UCSD-AML1 (cell line): Measurements from ENCODE around the gene GTF2F2.
A peak's percentile ranks its signal among the peaks of the same experiment; 100 is the strongest.

ENCODE experiments used
- DNase-seq: peaks from one replicate; lab custom pipeline; 2025; ENCODE audit not compliant: unreplicated experiment; lab: John Stamatoyannopoulos, UW

GTF2F2 gene, protein sequence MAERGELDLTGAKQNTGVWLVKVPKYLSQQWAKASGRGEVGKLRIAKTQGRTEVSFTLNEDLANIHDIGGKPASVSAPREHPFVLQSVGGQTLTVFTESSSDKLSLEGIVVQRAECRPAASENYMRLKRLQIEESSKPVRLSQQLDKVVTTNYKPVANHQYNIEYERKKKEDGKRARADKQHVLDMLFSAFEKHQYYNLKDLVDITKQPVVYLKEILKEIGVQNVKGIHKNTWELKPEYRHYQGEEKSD

GRCh38 chr13:45119991-45120864 lies at the start of gene GTF2F2:
GTF2F2 (plus strand) TSS chr13:45120510; CDS start chr13:45120656, 146 bp downstream.
- DNase-seq, result peak; percentile 90

GRCh38 chr13:45073809-45074208 lies 46.5 kb upstream of the GTF2F2 start:
- DNase-seq, result peak; percentile 48

- DNase-seq, result no peak
Observed at GRCh38 chr13:45074721-45075120, 45.6 kb upstream of the GTF2F2 start.

DNA sequence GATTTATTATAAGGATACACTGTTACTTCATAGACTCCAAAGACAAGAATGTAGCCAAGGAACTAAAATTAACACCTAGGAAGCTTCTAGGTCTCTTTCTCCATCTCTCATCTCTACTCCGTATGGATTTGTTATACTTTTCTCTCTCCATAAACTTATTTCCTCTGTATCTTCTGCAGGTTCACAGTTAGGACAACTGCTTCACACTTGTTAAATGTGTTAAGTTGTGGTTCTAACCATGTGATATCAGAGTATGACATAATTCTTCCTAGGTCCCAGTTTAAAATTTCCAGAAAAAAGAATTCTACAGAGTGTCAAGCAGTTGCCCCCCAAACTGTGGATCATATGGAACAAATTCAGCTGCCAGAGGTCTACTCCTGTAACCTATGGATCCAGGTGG lies 42.3 kb upstream of the GTF2F2 start:
- no peak for DNase-seq

DNA sequence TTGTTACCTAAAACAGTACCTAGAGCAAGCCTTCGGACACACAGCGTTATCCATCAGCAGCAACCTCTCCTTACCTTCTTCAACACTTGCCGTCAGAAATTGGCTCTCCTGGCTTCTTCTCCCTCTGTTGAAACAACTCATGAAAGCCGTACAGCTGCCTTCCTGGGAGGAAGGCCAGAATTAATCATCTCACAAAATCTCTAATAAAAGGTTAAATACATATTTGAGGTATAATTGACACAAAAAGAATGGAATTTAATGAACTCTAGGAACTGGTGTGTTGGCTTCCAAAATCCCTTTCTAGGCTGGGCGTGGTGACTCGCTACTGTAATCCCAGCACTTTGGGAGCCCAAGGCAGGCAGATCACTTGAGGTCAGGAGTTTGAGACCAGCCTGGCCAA lies 37.3 kb upstream of the GTF2F2 start:
- DNase-seq, result no peak

DNA sequence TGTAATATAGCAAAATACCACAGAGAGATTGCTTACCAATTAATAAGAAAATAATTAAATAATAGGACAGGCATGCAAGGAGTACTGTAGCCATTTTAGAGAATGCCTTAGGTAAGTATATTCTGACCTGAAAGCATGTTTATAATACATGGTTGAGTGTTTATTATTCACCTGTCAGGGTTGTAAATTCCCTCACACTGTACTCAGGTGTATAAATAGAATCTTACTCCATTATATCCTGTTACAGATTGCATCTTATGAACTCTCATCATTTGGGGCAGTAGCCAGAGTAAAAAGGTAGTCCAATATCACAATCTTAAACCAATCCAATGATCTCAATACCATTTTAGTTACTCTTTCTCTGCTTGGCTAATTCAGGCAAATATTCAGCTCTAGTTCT lies 35.8 kb upstream of the GTF2F2 start:
- DNase-seq, result no peak

DNA sequence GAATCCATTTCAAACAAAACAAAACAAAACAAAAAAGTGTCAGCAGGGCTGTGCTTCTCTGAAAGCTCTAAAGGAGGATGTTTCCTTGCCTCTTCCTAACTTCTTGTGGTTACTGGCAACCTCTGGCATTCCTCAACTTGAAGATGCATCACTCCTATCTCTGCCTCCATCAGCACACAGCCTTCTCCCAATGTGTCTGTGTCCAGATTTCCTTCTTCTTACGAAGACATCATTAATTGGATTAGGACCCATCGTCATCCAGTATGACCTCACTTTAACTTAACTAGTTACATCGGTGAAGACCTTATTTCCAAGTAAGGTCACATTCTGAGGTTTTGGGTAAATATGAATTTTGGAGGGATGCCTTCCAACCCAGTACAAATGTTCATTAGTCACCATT lies 33.8 kb upstream of the GTF2F2 start:
- no peak for DNase-seq

DNA sequence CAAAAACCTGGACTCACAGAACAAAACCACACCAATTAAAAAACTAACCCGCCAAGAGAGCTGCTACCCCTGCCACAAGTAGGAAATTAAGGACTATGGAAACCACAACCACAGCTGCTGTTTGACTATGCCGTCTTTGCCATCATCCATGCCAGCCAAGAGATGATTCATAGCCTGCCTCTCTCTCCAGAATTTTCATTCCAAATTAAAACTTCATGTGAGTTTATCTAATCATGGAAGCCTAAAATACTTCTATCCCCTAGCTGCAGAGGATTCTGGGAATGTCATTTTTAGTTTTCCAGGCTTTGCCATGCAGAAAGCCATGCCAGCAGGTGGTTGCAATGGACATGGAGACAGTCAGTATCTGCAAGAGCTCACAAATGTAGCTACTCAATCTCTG lies 27.6 kb upstream of the GTF2F2 start:
- no peak for DNase-seq

DNA sequence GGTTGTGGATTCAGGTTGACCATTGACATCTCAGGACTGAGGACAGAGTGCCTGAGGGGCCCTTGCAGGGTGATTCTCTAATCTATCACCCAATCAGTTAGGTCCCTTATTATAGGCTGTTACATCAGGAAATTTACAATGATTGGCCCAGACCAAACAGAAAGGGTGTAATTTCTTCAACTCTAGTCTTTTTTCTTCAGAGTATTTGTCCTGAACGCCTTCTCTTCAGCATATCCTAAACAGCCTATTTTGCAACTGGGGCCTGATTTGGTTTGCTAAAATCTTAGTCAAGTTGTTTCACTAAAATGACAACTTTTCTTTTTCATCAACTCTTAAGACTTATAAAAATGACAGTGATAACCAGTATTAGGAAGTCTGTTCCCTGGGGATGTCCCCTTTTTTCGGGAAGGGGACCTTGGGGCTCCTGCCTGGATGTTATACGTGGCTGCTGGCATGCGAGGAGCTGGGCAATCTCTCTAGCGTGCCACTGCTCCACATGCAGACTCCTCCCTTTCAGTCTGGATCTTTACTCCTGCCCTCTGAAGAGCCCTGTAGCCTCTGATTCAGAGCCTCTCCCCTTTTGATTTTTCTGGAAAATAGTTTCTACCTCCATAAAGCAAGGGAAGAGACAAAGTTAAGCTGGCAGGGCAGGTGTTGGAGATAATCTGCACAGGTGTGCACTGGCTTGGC lies 19.6 kb upstream of the GTF2F2 start:
- DNase-seq, result no peak

GRCh38 chr13:45101327-45102018 lies 18.8 kb upstream of the GTF2F2 start:
- DNase-seq, result no peak

GRCh38 chr13:45102136-45102507 lies 18.2 kb upstream of the GTF2F2 start:
- no peak for DNase-seq

GRCh38 chr13:45103449-45103848 lies 16.9 kb upstream of the GTF2F2 start:
- no peak for DNase-seq

DNA sequence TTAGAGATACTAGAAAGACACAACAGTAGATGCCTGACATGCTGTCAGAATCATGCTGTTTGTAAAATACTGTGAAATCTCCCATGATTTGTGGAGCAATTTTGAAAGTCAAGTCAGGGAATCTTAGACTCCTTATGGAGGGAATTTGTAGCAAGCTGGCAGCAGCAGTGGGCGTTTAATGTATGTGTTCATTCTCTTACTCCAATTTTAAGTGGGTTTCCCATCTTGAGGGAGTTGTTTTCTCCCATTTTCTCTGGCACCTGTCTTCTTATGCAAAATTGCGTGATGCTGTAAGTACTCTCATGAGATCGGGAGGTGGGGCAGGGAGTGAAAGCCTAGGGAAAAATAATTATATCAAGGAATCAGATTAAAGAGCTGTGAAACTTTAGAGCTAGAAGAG lies 16.0 kb upstream of the GTF2F2 start:
- no peak for DNase-seq

GRCh38 chr13:45105895-45106294 lies 14.4 kb upstream of the GTF2F2 start:
- no peak for DNase-seq

GRCh38 chr13:45107539-45107938 lies 12.8 kb upstream of the GTF2F2 start:
- DNase-seq, result no peak

DNA sequence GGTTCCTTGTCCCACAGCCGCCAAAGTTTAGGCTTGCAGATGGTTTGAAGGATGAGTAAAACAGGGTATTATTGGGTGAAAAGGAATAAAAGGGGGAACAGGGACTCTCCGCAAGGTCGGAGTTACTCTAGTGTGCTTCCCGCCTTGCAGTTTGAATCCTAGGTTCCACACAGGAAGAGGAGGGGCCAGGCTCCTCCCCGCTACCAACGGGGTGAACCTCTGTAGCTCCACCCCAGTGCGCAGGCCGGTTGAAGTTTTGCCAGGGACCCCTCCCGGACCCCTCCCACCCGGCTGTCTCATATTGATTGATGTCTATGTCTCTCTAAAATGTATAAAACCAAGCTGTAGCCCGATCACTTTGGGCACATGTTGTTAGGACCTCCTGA lies 11.6 kb upstream of the GTF2F2 start:
- no peak for DNase-seq

GRCh38 chr13:45109102-45109720 lies 11.1 kb upstream of the GTF2F2 start:
- DNase-seq, result no peak

- DNase-seq, result no peak
Observed at GRCh38 chr13:45113233-45114224, 6.8 kb upstream of the GTF2F2 start.

DNA sequence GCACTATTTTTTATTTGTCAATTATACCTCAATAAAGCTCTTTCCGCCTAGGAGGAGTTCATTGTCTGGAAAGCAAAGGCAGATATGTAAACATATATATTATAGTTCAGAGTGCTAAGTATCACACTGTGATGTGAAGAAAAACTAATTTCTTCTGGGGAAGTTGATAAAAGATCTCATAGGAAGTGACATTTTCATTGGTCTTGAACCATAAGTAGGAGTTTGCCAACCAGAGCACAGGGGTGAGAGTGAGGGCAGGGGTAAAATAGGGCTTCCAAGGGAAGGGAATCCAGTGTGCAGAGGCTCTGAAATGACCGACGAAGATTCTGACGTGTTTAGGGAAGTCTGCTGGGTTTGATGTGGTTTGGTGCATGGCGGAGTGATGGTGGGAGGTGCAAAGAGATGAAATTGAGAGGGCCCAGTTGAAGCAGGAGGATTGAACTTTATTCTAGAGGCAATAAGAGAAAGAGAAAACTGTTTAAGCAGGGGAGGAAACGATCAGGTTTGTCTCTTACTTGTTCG lies 780 bp upstream of the GTF2F2 start:
- peak; percentile 47 for DNase-seq
